Neuron (in vitro differentiated cells): Measurements from ENCODE around the gene EIF2D.
"Not testable (repeated sequence)": the region's sequence is repeated elsewhere in the genome, so short reads cannot be mapped to it uniquely, and the experiment has no call there.

ENCODE experiments used
- H2AFZ ChIP-seq: one replicate; pipeline ENCODE4 v1.6.1; 2013; ENCODE audit warnings: low read depth, mild to moderate bottlenecking, inconsistent platforms, low read length, moderate library complexity
- H3K27me3 ChIP-seq: one replicate; pipeline ENCODE4 v1.6.1; 2013; ENCODE audit warnings: low read length; ENCODE audit not compliant: insufficient read depth
- H3K36me3 ChIP-seq: one replicate; pipeline ENCODE4 v1.6.1; 2013; ENCODE audit warnings: low read length; ENCODE audit not compliant: insufficient read depth
- H3K4me1 ChIP-seq: one replicate; pipeline ENCODE4 v1.6.1; 2013; ENCODE audit warnings: low read length; ENCODE audit not compliant: insufficient read depth
- H3K4me3 ChIP-seq: 2 replicates; pipeline ENCODE4 v1.5.1; 2013; ENCODE audit warnings: mild to moderate bottlenecking, low read length, moderate library complexity
- H3K9me3 ChIP-seq: one replicate; pipeline ENCODE4 v1.6.1; 2013; ENCODE audit warnings: low read length

The EIF2D gene

GRCh38 chr1:206588492-206588891 is 23.8 kb downstream of the EIF2D start:
- Histone ChIP-seq H3K27me3 (no peaks in the 10 kb centered on the region), H3K4me1 (peaks cover 7% of the 10 kb centered on the region), H2AFZ (no peak overlapping the region), H3K9me3 (no peaks in the 10 kb centered on the region), H3K4me3 (no peak overlapping the region), H3K36me3 (peaks cover 33% of the 10 kb centered on the region)

GRCh38 chr1:206587904-206588303 is 24.4 kb downstream of the EIF2D start:
- peaks cover 28% of the 10 kb centered on the region for H3K36me3 ChIP-seq
- H3K4me1 ChIP-seq: peaks cover 7% of the 10 kb centered on the region
- no peak overlapping the region for H3K4me3 ChIP-seq
- no peaks in the 10 kb centered on the region for H3K27me3 ChIP-seq
- no peaks in the 10 kb centered on the region for H3K9me3 ChIP-seq
- no peak overlapping the region for H2AFZ ChIP-seq

- no peaks in the 10 kb centered on the region for H3K27me3 ChIP-seq
- peaks cover 7% of the 10 kb centered on the region for H3K4me1 ChIP-seq
Observed at GRCh38 chr1:206586501-206587445, 25.5 kb downstream of the EIF2D start.

GRCh38 chr1:206584683-206585082 is 27.6 kb downstream of the EIF2D start:
- Histone ChIP-seq H3K36me3 (peaks cover 4% of the 10 kb centered on the region), H3K4me1 (peaks cover 7% of the 10 kb centered on the region), H2AFZ (no peak overlapping the region), H3K4me3 (no peak overlapping the region), H3K9me3 (no peaks in the 10 kb centered on the region), H3K27me3 (no peaks in the 10 kb centered on the region)

More at GRCh38 chr1:206586501-206587445, 25.5 kb downstream of the EIF2D start:
- H3K36me3 ChIP-seq: peaks cover 18% of the 10 kb centered on the region
- H3K4me3 ChIP-seq: no peak overlapping the region
- no peaks in the 10 kb centered on the region for H3K9me3 ChIP-seq
- no peak overlapping the region for H2AFZ ChIP-seq

GRCh38 chr1:206583707-206584648 is 28.3 kb downstream of the EIF2D start:
- H3K36me3 ChIP-seq: peaks cover 4% of the 10 kb centered on the region
- no peak overlapping the region for H3K4me3 ChIP-seq
- H3K9me3 ChIP-seq: no peaks in the 10 kb centered on the region
- H3K4me1 ChIP-seq: peaks cover 7% of the 10 kb centered on the region
- no peaks in the 10 kb centered on the region for H3K27me3 ChIP-seq
- H2AFZ ChIP-seq: no peak overlapping the region

- no peak overlapping the region for H2AFZ ChIP-seq
- no peaks in the 10 kb centered on the region for H3K9me3 ChIP-seq
- H3K36me3 ChIP-seq: no peaks in the 10 kb centered on the region
- peaks cover 6% of the 10 kb centered on the region for H3K4me1 ChIP-seq
- H3K27me3 ChIP-seq: no peaks in the 10 kb centered on the region
- no peak overlapping the region for H3K4me3 ChIP-seq
Observed at GRCh38 chr1:206582971-206583706, 29.1 kb downstream of the EIF2D start.

- Histone ChIP-seq H3K4me1 (peaks cover under 1% of the 10 kb centered on the region), H3K9me3 (no peaks in the 10 kb centered on the region)
Observed at GRCh38 chr1:206582537-206582936, 29.7 kb downstream of the EIF2D start.

GRCh38 chr1:206581571-206581981 is 30.7 kb downstream of the EIF2D start:
- Histone ChIP-seq H3K4me1 (no peaks in the 10 kb centered on the region), H2AFZ (no peak overlapping the region), H3K9me3 (no peaks in the 10 kb centered on the region), H3K36me3 (no peaks in the 10 kb centered on the region), H3K27me3 (no peaks in the 10 kb centered on the region), H3K4me3 (no peak overlapping the region)

More at GRCh38 chr1:206582537-206582936, 29.7 kb downstream of the EIF2D start:
- Histone ChIP-seq H3K4me3 (no peak overlapping the region), H3K36me3 (no peaks in the 10 kb centered on the region), H3K27me3 (no peaks in the 10 kb centered on the region), H2AFZ (no peak overlapping the region)

GRCh38 chr1:206581114-206581497 is 31.2 kb downstream of the EIF2D start:
- H3K36me3 ChIP-seq, H3K4me3 ChIP-seq, H3K9me3 ChIP-seq, H3K27me3 ChIP-seq, H2AFZ ChIP-seq, H3K4me1 ChIP-seq: not testable (repeated sequence)

- Histone ChIP-seq H3K36me3 (no peaks in the 10 kb centered on the region), H3K9me3 (no peaks in the 10 kb centered on the region), H2AFZ (no peak overlapping the region), H3K4me1 (no peaks in the 10 kb centered on the region), H3K4me3 (no peak overlapping the region), H3K27me3 (no peaks in the 10 kb centered on the region)
Observed at GRCh38 chr1:206580438-206581113, 31.7 kb downstream of the EIF2D start.

GRCh38 chr1:206579747-206580437 is 32.4 kb downstream of the EIF2D start:
- no peaks in the 10 kb centered on the region for H3K36me3 ChIP-seq
- no peaks in the 10 kb centered on the region for H3K9me3 ChIP-seq
- H3K27me3 ChIP-seq: no peaks in the 10 kb centered on the region
- H3K4me3 ChIP-seq: no peak overlapping the region
- H2AFZ ChIP-seq: no peak overlapping the region
- H3K4me1 ChIP-seq: no peaks in the 10 kb centered on the region

GRCh38 chr1:206578978-206579374 is 33.3 kb downstream of the EIF2D start:
- no peaks in the 10 kb centered on the region for H3K9me3 ChIP-seq
- H3K4me3 ChIP-seq: no peak overlapping the region
- no peaks in the 10 kb centered on the region for H3K36me3 ChIP-seq
- H3K4me1 ChIP-seq: no peaks in the 10 kb centered on the region
- no peak overlapping the region for H2AFZ ChIP-seq
- no peaks in the 10 kb centered on the region for H3K27me3 ChIP-seq
